Testis (tissue), 2 donors: ENCODE measurements around the gene RGS9.

Experiments
- POLR2A ChIP-seq: fragments of 450-650 bp; IDR thresholded peaks from one replicate; pipeline ENCODE4 v1.6.1; 2017; ENCODE audit warnings: antibody characterized with exemption, mild to moderate bottlenecking, moderate library complexity
- TF ChIP-seq, protein P1 (sequence below), 3 experiments: fragments of 450-650 bp in 2 of 3; fragments of 200-600 bp in 1 of 3; sonication (generic) in 1 of 3; IDR thresholded peaks; one replicate each; pipeline ENCODE4 v1.5.1; 2016 to 2019; ENCODE audit warnings: antibody characterized with exemption in 3 of 3, mild to moderate bottlenecking in 2 of 3, moderate library complexity in 1 of 3

DNA sequence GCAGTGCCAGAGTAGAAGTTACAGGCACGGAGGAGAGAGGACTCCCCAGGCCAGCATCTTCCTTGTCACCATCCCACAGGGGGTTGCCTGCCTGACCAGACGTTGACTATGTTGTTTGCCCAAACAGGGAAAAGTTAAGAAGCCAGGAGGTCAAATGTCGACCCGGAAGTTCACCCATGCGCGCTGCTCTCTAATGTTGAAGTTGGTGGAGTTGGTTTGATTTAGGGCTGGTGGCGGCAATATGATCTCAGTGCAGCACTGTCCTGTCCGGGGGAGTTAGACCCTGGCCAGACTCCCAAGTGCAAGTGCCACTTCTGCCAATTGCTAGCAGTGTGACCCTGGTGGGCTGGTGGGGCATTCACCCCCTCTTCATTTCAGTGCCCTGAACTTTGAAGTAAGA lies 30.4 kb downstream of the RGS9 start:
- TF ChIP-seq, protein P1, sequence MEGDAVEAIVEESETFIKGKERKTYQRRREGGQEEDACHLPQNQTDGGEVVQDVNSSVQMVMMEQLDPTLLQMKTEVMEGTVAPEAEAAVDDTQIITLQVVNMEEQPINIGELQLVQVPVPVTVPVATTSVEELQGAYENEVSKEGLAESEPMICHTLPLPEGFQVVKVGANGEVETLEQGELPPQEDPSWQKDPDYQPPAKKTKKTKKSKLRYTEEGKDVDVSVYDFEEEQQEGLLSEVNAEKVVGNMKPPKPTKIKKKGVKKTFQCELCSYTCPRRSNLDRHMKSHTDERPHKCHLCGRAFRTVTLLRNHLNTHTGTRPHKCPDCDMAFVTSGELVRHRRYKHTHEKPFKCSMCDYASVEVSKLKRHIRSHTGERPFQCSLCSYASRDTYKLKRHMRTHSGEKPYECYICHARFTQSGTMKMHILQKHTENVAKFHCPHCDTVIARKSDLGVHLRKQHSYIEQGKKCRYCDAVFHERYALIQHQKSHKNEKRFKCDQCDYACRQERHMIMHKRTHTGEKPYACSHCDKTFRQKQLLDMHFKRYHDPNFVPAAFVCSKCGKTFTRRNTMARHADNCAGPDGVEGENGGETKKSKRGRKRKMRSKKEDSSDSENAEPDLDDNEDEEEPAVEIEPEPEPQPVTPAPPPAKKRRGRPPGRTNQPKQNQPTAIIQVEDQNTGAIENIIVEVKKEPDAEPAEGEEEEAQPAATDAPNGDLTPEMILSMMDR (IDR thresholded peaks at IDR 0.05): no peak
- no peak for TF ChIP-seq POLR2A
